Brain microvascular endothelial cell (primary cell): Measurements from ENCODE around the gene TUBB3.

ENCODE experiments used
- DNase-seq: peaks from one replicate; pipeline ENCODE4 v3.0.0-alpha.2; 2020
- H3K27ac ChIP-seq: fragments of 250-450 bp; sonication (Bioruptor Pico); 2 replicates; pipeline ENCODE4 v1.5.1; 2020; ENCODE audit warnings: mild to moderate bottlenecking, moderate library complexity
- H3K27me3 ChIP-seq: fragments of 250-450 bp; sonication (Bioruptor Pico); replicated peaks from 2 replicates; pipeline ENCODE4 v1.5.1; 2020; ENCODE audit warnings: mild to moderate bottlenecking
- H3K36me3 ChIP-seq: fragments of 250-450 bp; sonication (Bioruptor Pico); replicated peaks from 2 replicates; pipeline ENCODE4 v1.5.1; 2020; ENCODE audit warnings: mild to moderate bottlenecking
- H3K4me3 ChIP-seq: 2 replicates; pipeline ENCODE4 v1.5.1; 2011; ENCODE audit warnings: low read depth, mild to moderate bottlenecking, control low read depth, low read length, moderate library complexity
- in situ Hi-C: cut with HindIII; loops from 2 replicates; pipeline ENCODE4 v1.10.0; 2017; ENCODE audit warnings: low sequenced_read_pairs, low pct_ligation_motif_present
- TF ChIP-seq, protein P1 (sequence below): IDR thresholded peaks from 2 replicates; pipeline ENCODE4 v1.5.1; 2011; ENCODE audit warnings: low read depth, mild to moderate bottlenecking, moderate library complexity, low read length, control low read depth, inconsistent platforms; ENCODE audit errors: missing control alignments

The TUBB3 gene

DNA sequence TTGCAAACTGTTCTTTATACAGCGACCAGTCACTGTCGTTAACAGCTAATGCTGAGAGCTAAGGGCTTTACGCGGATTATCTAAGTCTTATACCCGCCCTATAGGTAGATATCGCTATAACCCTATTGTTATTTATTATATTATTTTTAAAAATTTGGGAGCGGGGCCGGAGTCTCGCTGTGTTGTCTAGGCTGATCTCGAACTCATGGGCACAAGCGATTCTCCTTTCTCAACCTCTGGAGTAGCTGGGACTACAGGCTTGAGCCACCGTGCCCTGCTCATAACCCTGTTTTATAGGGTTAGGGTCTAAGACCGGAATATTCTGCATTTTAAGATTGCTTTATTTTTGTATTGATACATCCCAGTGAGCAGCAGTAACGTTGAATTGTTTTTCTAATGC lies 50.1 kb downstream of the TUBB3 start:
- peak overlapping the region; percentile 89 for H3K27ac ChIP-seq
- in situ Hi-C loops: no loop called here
- DNase-seq: no peak
- TF ChIP-seq, protein P1, sequence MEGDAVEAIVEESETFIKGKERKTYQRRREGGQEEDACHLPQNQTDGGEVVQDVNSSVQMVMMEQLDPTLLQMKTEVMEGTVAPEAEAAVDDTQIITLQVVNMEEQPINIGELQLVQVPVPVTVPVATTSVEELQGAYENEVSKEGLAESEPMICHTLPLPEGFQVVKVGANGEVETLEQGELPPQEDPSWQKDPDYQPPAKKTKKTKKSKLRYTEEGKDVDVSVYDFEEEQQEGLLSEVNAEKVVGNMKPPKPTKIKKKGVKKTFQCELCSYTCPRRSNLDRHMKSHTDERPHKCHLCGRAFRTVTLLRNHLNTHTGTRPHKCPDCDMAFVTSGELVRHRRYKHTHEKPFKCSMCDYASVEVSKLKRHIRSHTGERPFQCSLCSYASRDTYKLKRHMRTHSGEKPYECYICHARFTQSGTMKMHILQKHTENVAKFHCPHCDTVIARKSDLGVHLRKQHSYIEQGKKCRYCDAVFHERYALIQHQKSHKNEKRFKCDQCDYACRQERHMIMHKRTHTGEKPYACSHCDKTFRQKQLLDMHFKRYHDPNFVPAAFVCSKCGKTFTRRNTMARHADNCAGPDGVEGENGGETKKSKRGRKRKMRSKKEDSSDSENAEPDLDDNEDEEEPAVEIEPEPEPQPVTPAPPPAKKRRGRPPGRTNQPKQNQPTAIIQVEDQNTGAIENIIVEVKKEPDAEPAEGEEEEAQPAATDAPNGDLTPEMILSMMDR: no peak
- H3K36me3 ChIP-seq: peaks cover 7% of the 10 kb centered on the region
- H3K27me3 ChIP-seq: no peaks in the 10 kb centered on the region
- H3K4me3 ChIP-seq: peak overlapping the region; percentile 95

DNA sequence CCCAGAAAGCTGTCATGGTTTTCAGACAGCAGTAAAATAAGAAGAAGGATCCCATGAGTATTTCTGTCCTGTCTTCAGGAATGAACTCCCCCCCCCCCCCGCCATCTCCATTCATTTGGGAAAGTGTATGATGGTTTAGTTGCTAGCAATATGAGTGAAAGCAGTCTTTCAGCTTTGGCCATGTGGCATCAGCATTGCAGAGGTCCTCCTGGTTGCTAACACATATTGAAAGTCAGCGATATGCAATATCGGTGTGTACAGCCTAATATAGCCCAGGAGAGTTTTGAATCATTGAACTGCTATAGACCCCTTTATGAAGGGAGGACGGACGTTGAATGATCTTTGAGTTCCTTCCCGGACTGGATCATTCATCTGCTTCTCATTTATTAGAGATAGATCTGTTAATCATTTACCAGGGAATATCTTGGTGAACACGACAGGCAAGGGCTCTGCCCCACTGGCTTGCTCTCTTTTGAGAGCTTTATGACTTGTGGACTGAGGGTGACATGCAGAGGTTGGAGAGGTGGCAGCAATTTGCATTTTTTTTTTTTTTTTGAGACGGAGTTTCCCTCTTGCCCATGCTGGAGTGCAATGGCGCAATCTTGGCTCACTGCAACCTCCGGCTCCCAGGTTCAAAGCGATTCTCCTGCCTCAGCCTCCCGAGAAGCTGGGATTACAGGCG lies 50.7 kb downstream of the TUBB3 start:
- Histone ChIP-seq H3K27ac (no peak overlapping the region), H3K27me3 (no peaks in the 10 kb centered on the region), H3K4me3 (peak overlapping the region; percentile 95), H3K36me3 (peaks cover 7% of the 10 kb centered on the region)
- TF ChIP-seq, protein P1: no peak
- in situ Hi-C loops: no loop called here
- no peak for DNase-seq

DNA sequence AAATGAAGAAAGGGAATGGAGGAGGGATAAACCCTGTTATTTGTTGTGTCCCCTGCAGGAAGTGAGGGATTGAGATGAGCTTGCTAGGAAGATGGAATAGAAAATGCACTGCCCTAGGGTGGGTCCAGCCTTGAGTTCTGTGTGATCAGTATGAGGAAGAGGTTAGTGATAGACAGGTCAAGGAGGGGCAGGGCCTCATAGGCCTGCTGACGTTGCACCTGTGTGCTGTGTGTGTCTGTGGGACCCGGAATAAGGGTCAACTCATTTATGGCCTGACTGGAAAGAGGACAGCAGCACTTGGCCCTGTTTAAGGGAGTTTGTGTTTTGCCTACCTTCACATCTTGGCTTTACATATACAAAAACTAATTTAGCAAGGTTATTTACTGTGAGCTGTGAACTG lies 51.7 kb downstream of the TUBB3 start:
- peaks cover 7% of the 10 kb centered on the region for H3K36me3 ChIP-seq
- TF ChIP-seq, protein P1: no peak
- in situ Hi-C loops: no loop called here
- H3K4me3 ChIP-seq: no peak overlapping the region
- no peak overlapping the region for H3K27ac ChIP-seq
- DNase-seq: no peak
- no peaks in the 10 kb centered on the region for H3K27me3 ChIP-seq

DNA sequence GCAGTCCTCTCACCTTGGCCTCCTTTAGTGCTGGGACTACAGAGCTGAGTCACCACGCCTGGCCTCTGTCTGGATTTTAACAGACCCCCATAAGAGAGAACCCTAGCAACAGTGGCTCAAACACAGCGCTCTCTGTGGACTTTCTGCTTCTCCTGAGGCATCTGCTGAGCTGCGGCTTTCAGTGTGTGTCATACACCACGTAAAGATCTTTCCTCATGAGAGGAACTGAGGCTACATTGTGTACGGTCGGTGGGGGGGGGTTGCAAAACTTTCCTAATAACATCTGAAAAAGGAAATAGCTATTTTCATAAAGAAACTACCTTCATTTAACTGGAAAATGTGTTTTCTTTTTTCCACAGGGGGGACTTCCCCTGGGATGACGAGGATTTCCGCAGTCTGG lies 58.3 kb downstream of the TUBB3 start:
- no peak overlapping the region for H3K27ac ChIP-seq
- no peaks in the 10 kb centered on the region for H3K27me3 ChIP-seq
- in situ Hi-C loops: no loop called here
- H3K36me3 ChIP-seq: peaks cover 46% of the 10 kb centered on the region
- TF ChIP-seq, protein P1: no peak
- no peak overlapping the region for H3K4me3 ChIP-seq
- no peak for DNase-seq

DNA sequence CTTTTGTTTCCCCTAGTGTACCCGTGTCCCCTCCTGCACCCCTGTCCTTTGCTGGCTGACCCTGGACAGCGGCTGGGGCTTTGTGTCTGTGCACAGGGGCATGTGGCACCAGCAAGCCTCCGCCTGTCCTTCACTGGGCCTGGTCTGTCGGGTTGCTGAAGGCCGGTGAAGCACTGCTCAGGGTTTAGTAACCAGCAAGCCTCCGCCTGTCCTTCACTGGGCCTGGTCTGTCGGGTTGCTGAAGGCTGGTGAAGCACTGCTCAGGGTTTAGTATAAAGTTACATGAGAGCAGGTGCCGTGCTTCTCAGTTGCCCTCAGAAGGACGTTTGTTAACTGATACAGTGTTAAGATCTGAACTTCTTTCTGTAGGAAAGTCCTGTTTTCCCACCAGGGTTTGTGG lies 59.2 kb downstream of the TUBB3 start:
- no peak overlapping the region for H3K4me3 ChIP-seq
- TF ChIP-seq, protein P1: no peak
- H3K27ac ChIP-seq: no peak overlapping the region
- peaks cover 52% of the 10 kb centered on the region for H3K36me3 ChIP-seq
- no peak for DNase-seq
- in situ Hi-C loops: no loop called here
- no peaks in the 10 kb centered on the region for H3K27me3 ChIP-seq

DNA sequence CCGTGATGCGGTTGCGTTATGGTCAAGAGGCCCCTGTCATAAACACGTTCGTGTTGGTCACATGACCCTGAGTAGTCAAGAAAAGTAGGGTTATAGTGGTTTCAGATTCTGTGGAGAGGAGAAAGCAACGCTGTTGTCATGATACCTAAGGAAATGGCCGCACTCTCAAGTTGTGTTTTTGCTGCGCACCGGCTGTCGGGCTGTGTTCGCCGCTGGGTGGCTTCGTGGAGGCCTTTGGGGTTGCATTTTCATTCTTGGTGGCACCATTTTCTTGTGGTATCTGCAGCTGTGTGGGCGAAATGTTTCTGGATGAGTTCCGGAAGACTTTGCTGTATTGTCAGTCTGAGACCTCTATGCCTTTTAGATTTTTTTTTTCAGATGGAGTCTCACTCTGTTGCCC lies 60.4 kb downstream of the TUBB3 start:
- Histone ChIP-seq H3K4me3 (no peak overlapping the region), H3K36me3 (peaks cover 45% of the 10 kb centered on the region), H3K27me3 (no peaks in the 10 kb centered on the region), H3K27ac (no peak overlapping the region)
- no peak for DNase-seq
- TF ChIP-seq, protein P1: no peak
- in situ Hi-C loops: no loop called here
